Activated CD8-positive, alpha-beta memory T cell treated with anti-CD3 and anti-CD28 coated beads for 48 hours (primary cell): ENCODE data around the gene AP1S3.
"Not testable (repeated sequence)": the region's sequence is repeated elsewhere in the genome, so short reads cannot be mapped to it uniquely, and the experiment has no call there.

Source experiments
- DNase-seq, 3 experiments: peaks; one replicate each; pipeline ENCODE4 v3.0.0-alpha.2; 2020; ENCODE audit warnings: low read depth in 2 of 3, low spot score in 2 of 3

Gene AP1S3

GRCh38 chr2:223854741-223855140 lies 17.4 kb upstream of the AP1S3 start:
- DNase-seq = no peak

DNA sequence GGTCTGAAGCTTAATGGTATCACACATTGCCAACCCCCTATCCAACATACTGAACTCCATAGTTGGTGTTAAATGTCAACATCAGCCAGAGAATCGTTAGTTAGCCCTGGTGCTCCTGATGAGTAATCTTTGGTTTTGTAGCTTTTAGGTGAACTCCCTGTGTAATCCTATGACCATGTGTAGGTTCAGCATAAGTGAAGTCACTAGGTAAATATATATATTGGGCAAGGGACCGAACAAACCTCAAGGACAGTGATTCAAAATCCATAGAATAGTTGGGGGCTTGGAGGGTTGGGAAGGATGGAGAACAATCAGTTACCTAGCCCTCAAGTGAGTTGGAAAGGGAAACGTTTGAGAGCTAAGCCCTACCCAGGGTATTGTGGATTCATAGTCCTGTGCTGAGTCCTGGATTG lies 16.0 kb upstream of the AP1S3 start:
- DNase-seq = no peak

- no peak for DNase-seq
Observed at GRCh38 chr2:223852281-223852795, 15.0 kb upstream of the AP1S3 start.

DNA sequence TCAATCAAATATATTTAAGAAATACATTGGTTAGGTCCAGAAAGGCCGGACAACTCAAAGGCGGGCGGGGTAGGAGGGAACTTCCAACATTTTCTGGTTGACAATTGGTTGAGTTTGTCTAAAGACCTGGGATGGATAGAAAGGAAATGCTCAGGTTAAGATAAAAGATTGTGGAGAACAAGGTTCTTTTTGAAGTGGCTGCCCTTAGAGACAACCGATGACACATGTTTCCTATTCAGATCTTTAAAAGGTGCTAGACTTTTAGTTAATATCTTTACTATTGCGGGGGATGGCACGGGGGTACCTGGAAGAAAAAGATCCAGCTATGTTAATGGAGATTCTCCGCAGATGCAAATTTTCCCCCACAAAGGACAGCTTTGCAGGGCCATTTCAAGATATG lies 10.0 kb upstream of the AP1S3 start:
- DNase-seq = no peak

- no peak for DNase-seq
Observed at GRCh38 chr2:223846515-223846914, 9.1 kb upstream of the AP1S3 start.

GRCh38 chr2:223841436-223842190 lies 4.2 kb upstream of the AP1S3 start:
- DNase-seq = no peak

- no peak for DNase-seq
Observed at GRCh38 chr2:223835701-223836532, 1.5 kb downstream of the AP1S3 start.

- no peak for DNase-seq
Observed at GRCh38 chr2:223834431-223834830, 3.0 kb downstream of the AP1S3 start.

GRCh38 chr2:223832241-223832903 lies 5.0 kb downstream of the AP1S3 start:
- no peak for DNase-seq

- no peak for DNase-seq
Observed at GRCh38 chr2:223829128-223829527, 8.3 kb downstream of the AP1S3 start.

GRCh38 chr2:223828314-223828713 lies 9.1 kb downstream of the AP1S3 start:
- no peak for DNase-seq

GRCh38 chr2:223826995-223827394 lies 10.4 kb downstream of the AP1S3 start:
- DNase-seq = no peak

DNA sequence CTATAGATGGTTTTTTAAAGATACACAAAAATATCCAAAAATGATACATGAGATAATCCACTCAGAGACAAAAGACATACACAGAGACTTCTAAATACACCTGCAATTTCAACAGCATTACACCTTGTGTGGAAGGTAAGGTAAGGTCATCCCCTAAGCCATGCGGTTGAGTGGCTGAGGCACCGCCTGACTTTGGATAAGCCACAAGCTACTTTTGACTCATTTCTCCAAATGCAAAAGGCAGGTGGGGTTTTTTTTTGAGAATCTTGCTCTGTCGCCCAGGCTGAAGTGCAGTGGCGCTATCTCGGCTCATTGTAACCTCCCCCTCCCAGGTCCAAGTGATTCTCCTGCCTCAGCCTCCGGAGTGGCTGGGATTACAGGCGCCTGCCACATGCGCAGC lies 13.1 kb downstream of the AP1S3 start:
- no peak for DNase-seq

DNA sequence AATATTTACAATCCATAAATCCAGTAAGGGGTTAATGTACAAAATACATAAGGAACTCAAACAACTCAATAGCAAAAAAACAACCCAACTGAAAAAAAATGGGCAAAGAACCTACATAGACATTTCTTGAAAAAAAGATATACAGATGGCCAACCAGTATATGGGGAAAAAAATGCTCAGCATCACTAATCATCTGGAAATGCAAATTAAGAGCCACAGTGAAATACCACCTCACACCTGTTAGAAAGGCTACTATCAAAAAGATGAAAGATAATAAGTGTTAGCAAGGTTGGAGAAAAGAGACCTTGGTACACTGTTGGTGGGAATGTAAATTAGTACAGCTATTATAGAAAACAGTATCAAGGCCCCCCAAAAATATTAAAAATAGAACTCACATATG lies 14.6 kb downstream of the AP1S3 start:
- DNase-seq = no peak

GRCh38 chr2:223820549-223820948 lies 16.8 kb downstream of the AP1S3 start:
- DNase-seq = no peak

DNA sequence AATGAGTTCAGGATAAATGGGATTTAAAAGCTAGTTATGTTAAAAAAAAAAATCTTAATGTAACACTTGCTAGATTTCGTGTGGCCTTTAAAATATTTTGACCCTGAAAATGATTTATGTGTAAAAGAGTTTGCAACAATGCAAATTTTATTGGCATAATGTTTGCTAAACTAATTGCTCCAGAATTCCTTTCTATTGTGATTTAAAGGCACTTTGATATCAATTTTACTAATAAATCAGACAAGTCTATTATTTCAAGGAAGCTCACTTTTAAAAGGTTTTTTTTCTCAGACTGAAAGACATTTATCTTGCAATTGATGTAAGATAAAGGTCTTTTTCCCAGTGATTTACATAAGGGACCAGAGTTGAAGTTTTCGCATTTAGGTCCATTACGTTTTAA lies 17.5 kb downstream of the AP1S3 start:
- no peak for DNase-seq

- no peak for DNase-seq
Observed at GRCh38 chr2:223815884-223816570, 21.4 kb downstream of the AP1S3 start.

- no peak for DNase-seq
Observed at GRCh38 chr2:223815186-223815883, 22.0 kb downstream of the AP1S3 start.

DNA sequence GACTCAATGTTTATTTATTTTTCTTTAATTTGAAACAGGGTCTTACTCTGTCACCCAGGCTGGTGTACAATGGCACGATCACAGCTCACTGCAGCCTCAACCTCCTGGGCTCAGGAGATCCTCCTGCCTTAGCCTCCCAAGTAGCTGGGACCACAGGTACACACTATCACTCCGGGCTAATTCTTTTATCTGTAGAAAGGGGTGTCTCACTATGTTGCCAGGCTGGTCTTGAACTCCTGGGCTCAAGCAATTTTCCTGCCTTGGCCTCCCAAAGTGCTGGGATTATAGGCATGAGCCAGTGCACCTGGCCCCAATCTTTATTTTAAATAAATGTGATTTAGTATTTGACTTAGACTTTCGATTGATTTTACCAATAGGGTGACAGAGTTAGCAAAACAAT lies 22.6 kb downstream of the AP1S3 start:
- DNase-seq = not testable (repeated sequence)

DNA sequence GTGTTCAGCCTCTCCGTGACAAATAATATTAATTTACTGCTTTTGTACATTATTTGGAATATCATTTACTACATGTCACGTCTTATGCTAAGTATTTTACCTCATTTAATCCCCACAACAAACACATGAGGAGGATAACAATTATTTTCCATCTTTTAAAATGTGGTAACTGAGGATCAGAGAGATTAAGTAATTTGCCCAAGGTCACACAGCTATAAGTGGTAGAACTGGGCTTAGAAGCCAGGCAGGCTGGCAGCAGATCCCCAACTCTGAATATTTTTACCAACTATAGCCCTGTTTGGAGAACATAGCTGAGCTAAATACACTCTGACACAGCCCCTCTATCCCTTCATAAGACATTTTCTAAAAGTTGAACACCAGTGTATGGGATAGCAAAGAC lies 24.1 kb downstream of the AP1S3 start:
- DNase-seq = no peak

DNA sequence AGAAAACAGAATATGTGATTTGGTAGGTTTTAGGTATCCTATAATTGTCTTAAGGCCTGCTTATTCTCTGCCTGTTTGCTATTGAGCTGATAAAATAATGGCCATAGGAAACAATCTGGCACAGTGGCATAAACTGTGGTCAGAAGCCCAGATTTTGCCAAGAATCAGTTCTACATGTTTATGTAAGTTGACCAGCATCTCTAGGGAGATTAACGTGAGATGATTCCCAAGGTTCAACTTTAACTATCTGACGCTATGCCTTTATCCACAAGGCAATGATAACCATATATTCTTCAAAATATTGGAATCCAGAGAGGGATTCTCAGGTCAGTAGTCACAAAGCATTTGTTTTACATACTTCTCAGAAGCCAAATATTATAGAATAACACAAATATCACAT lies 25.6 kb downstream of the AP1S3 start:
- DNase-seq = no peak
